Urothelium cell line (cell line): ENCODE results near the gene AGBL2.
"Not testable (repeated sequence)": the region's sequence is repeated elsewhere in the genome, so short reads cannot be mapped to it uniquely, and the experiment has no call there.

ENCODE experiments used
- DNase-seq: peaks from one replicate; pipeline ENCODE4 v3.0.0; 2011; ENCODE audit warnings: low spot score, mixed read lengths
- FAIRE-seq: peaks from 2 replicates; lab custom pipeline; 2011; peaks lifted over from hg19 to GRCh38; lab: Jason Lieb, UNC

Gene AGBL2

GRCh38 chr11:47641600-47642098 lies 73.5 kb downstream of the AGBL2 start:
- FAIRE-seq, result no peak

GRCh38 chr11:47640506-47640905 lies 74.7 kb downstream of the AGBL2 start:
- not testable (repeated sequence) for DNase-seq, FAIRE-seq

More at GRCh38 chr11:47641600-47642098, 73.5 kb downstream of the AGBL2 start:
- DNase-seq, result no peak

- not testable (repeated sequence) for FAIRE-seq
Observed at GRCh38 chr11:47636331-47636730, 78.8 kb downstream of the AGBL2 start.

GRCh38 chr11:47631473-47631872 lies 83.7 kb downstream of the AGBL2 start:
- FAIRE-seq, result no peak

More at GRCh38 chr11:47636331-47636730, 78.8 kb downstream of the AGBL2 start:
- not testable (repeated sequence) for DNase-seq

GRCh38 chr11:47628026-47628425 lies 87.1 kb downstream of the AGBL2 start:
- FAIRE-seq, result no peak
- DNase-seq, result no peak

More at GRCh38 chr11:47631473-47631872, 83.7 kb downstream of the AGBL2 start:
- no peak for DNase-seq

- no peak for DNase-seq
- no peak for FAIRE-seq
Observed at GRCh38 chr11:47626234-47626633, 88.9 kb downstream of the AGBL2 start.

- DNase-seq, result no peak
- FAIRE-seq, result no peak
Observed at GRCh38 chr11:47620836-47621378, 94.3 kb downstream of the AGBL2 start.

- DNase-seq, result no peak
- FAIRE-seq, result no peak
Observed at GRCh38 chr11:47617417-47617809, 97.8 kb downstream of the AGBL2 start.

GRCh38 chr11:47616726-47617416 lies 98.3 kb downstream of the AGBL2 start:
- DNase-seq (no peak), FAIRE-seq (no peak)

GRCh38 chr11:47615249-47615648 lies 99.9 kb downstream of the AGBL2 start:
- FAIRE-seq (no peak), DNase-seq (no peak)

GRCh38 chr11:47611348-47611794 lies 103.8 kb downstream of the AGBL2 start:
- DNase-seq (no peak), FAIRE-seq (no peak)

GRCh38 chr11:47609675-47610074 lies 105.5 kb downstream of the AGBL2 start:
- FAIRE-seq (no peak), DNase-seq (no peak)
